GM18511 (cell line): ENCODE results near the gene VPREB3.

Experiments used
- ATAC-seq: cut with Tn5 transposase; IDR thresholded peaks from one replicate; pipeline ENCODE4 v1.9.1; 2021; ENCODE audit warnings: mild to moderate bottlenecking, moderate library complexity; ENCODE audit not compliant: unreplicated experiment

Gene VPREB3, protein sequence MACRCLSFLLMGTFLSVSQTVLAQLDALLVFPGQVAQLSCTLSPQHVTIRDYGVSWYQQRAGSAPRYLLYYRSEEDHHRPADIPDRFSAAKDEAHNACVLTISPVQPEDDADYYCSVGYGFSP

DNA sequence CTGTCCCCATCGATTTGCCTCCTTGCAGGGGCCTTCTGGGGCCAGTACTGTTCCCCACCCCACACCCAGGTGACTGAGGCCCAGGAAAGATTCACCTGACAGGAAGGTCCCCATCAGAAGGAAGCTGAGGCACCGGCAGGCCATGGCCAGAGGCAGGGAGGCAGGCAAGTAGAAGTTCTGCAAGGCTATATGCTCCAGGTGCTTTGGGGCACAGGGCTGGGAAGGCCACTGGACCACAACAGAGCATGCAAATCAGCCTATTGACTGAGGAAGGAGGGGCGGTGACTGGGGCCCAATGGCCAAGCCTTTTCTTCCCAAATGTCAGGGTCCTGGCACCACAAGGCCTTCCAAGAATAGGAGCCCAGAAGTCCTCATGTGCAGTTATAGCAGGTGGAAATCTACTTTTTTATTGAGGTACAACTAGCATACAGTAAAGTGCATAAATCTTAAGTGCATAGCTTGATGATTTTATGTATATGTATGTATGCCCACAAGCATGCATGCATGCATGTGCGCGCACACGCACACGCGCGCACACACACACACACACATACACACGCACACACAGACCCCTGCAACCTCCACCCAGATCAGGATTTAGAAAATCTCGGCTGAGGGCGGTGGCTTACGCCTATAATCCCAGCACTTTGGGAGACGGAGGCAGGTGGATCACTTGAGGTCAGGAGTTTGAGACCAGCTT, at the start of gene VPREB3:
VPREB3 (minus strand) TSS at position 206 of the 700 bp plus-strand sequence; CDS start at position 144, 62 bp downstream.
- ATAC-seq, result no peak

DNA sequence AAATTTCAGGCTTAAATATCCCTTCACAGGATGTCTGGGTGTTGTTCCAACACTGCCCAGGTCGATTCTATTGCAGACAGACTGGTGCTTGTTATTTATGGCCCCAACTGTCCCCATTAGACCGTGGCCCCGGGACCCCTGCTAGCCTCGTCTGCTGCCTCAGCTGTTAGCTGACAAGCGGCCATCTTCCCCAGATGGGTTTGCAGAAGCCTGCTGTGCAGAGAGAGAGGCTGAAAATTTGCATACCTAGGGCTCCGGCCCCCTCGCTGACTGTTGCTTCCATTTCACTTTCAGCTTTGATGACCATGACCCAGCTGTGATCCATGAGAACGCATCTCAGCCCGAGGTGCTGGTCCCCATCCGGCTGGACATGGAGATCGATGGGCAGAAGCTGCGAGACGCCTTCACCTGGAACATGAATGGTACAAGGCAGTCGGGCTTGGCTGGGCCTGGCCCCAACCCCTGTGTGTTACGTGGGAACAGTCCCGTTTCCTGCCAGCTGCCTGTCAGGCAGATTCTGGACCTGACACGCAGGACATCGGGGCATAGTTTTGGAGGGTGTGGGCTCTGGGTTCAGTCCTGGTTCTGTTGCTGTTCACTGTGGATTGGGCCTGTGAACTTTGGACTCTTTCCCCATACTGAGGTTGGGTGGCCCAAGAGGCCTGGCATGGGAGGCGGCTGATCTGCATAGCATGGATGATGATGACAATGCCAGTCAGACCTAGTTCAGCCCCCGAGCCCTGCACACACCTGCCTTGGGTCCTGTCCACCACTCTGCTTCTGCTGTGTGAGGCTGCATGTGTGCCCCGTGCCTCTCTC, 49.0 kb upstream of the VPREB3 start:
- no peak for ATAC-seq

DNA sequence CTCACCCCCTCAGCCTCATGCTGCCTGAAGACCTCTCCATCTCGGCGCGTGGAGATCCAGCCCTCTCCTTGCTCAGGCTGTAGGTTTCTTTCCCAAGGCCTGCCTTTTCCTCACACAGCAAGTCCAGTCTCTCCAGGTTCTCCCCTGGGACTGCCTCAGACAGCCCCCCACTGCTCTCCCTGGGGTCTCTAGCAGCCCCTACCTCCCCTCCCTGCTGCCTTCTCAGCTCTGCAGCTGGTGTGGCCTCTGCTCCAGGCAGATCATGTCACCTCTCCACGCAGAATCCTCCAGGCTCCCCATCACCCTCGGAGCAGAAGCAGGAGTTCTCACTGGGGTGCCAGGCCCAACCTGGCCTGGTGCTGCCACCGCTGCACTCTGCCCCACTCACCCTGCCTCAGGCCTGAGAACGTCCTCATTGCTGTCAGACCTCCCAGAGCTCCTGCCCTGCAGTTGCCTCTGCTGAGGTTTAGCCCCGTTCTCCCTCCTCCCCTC, 47.7 kb upstream of the VPREB3 start:
- ATAC-seq, result no peak

DNA sequence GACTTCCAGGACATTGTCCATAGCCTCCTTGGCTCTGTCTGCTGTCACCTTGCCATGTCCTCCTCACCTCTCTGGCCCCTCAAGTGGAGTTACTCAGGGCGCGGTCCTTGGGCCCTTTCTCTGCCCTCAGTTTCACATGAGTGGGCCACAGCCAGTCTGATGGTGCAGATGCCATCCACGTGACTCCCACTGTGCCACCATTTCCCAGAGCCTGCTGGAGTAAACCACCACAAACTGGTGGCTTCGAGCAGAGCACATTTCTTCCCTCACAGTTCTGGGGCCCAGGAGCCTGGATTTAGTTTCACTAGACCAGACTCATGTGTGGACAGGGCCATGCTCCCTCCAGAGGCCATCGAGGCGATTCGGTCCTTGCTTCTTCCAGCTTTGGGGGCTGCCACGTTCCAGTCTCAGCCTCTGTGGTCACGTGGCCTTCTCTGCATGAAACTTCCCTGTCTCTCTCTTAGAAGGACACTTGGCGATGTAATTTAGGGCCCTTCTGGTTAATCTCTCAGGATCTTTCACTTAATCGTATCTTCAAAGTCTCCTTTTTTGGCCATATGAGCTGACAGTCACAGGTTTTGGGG, 47.1 kb upstream of the VPREB3 start:
- no peak for ATAC-seq

DNA sequence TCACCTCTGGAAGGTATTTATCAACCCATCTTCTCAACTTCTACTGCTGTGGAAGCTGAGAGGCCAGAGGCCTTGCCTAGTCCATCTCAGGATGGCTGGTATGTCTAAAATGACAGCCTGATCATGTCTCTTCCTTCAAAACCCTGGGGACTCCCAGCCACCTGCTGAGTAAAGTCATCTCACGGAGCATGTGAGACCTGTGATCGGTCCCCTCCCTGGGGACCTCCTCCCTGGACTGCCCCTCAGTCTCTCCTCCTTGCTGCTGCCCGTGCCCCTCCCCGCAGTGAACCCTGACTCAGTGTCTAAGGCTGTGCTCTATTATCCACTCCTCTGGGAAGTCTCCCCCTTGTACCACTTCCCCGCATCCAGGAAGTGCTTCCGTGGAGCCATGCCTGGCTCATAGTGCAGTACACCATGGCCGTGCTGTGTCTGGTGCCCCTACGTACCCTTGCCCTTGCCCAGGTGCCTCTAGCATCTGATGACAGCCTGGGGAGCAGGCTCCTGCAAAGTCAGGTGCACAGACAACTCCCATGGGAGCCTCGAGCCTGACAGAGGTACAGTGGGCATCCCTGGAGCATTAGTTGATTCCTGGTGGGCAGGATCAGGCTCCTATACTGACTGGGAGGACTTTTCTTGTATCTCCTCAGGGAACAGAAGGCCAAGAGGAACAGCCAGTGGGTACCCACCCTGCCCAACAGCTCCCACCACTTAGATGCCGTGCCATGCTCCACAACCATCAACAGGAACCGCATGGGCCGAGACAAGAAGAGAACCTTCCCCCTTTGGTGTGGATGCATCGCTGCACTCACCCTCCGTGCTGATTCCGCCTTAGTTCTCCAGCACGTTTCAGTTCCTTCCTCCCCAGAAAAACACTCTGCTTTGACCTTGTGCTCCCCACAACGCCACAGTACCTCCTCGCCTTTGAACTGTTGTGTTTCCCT, 46.3 kb upstream of the VPREB3 start:
- peak; percentile 82 for ATAC-seq

DNA sequence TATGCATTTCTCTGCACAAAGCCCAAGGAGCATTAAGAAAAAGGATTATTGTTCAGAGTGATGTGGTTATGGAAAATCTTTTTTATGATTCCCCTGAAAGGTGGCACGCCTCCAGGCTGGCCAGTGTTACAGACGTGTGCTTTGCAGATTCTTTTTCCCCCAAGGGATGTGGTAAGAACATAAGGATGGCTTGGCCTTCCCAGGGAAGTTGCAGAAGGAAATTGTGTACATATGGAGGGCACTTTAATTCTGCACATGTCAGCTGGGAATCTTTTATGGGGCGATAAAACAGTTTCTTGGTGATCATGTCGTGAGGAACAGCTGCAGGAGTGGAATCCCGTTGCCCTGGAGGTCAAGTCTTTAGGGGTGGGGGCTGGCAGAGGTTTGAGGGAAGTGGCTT, 42.2 kb upstream of the VPREB3 start:
- ATAC-seq, result no peak

DNA sequence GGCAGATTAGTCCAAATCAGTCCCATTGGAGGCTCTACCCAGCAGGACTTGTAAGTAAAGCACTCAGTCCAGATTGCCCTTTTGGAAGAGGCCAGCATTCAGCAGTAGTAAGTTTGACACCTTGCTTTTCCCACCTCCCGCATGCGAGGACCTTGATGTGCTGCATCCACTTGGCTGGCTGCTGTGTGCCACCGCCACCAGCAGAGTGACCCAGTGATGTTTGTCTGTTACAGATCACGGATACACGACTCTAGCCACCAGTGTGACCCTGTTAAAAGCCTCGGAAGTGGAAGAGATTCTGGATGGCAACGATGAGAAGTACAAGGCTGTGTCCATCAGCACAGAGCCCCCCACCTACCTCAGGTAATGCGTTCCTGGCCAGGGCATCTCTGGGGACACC, 39.1 kb upstream of the VPREB3 start:
- no peak for ATAC-seq

DNA sequence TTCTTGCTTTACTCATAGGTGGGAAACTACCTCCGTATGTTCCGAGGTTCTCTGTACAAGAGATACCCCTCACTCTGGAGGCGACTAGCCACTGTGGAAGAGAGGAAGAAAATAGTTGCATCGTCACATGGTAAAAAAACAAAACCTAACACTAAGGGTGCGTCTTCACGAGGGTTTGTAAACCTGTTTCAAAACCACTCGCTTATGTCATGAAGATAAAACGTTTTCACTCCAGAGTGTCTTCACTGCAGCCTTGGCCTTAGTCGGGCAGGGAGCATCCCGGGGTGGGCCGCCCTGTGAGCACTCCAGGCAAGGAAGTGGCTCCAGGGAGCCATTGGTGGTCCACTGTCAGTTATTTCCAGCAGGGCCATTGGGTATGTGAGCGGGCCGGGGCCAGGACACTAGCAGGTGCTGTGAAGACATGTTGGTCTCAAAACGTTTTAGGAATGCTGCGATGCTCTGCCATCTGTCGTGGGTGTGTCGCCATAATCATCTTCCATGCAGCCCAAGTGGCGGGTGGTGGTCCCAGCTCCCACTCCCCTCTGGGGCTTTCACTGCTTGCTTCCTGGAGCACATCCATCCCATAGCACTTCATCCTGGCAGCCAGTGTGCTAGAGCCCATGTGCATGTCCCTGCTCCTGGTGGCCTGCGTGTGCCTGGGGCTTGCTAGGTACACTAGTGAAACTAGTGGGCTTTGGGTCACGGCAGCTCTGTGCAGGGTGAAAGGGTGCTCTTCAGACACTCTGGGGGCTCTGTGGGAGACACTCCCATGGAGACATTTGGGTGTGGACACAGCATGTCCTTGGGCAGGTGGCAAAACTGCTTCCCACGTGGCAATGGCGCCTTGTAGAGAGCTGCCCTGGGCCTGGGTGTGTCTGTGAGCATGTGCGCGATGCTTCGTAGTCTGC, 37.8 kb upstream of the VPREB3 start:
- ATAC-seq, result no peak

DNA sequence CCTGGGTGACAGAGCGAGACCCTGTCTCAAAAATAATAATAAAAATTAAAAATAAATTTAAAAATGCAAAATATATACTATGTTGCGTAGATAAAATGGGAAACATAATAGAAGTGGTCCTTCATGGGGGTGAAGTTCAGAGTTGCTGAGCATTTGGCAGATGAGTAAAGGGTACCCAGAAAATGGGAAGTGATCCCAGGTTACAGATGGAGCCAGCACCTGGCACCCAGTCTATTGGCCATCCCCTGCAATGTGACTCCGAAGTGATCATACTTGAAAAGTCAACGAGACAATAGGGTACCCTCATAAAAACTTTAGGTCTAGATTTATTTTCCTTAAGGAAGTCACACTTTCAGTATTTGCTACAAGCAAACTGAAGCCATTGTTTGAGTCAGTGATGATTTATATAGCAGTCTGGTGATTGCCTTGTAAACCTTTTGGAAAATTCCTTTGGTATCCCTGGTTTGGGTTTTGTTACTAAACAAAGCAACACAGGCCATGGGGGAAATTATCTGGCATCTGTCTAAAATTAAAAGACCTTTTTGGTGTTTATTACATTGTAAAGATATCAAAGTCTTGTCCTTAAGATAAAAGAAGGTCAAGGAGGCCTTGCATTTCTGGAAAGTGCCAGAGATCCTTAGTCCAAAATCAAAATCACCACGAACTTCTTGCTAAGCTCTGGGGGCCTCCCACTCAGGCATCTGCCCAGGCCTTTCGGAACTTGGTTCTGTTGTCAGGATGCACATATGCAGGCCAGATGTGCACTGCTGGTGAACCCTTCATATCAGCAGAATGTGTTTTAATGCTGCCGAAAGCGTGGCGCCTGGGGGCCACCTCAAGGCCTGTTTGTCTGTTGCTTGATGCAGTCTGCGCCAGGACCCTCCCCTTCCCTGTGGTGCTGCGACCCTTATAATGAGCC, 36.9 kb upstream of the VPREB3 start:
- no peak for ATAC-seq

DNA sequence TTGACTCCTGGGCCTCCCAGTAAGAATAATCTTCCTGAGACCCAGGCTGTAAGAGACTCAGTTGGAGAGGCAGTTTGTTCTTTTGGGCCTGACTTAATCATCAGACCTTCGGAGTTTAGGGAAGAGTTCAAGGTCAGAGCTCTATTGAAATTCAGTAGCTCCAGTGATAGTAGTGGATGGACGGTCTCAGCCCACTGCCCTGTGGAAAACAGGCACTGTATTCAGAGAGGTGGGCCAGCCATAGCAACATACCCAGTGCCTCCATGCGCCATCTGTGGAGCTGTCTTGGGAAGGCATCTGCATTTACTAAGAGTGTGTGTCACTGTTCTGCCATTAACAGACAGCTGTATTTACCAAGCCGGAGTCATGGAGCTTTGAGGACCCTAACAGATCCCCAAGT, 35.4 kb upstream of the VPREB3 start:
- no peak for ATAC-seq

DNA sequence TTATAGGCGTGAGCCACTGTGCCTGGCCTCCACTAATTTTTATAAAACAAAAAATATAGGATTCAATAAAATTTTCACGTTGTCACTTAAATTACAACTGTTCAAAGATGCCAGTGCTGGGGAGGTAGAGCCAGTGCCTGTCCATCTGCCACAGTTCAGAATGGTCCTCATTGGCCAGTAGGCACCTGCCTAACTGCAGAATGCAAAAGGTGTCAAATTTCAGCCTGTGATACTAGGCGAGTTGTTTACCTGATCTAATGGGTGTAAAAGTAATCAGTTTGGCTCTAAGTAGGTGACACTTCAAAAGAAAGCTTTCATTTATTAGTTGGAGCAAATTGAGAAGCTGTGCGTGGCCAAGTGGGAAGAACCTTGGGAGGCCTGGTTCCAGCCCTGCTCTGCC, 34.9 kb upstream of the VPREB3 start:
- ATAC-seq, result no peak

DNA sequence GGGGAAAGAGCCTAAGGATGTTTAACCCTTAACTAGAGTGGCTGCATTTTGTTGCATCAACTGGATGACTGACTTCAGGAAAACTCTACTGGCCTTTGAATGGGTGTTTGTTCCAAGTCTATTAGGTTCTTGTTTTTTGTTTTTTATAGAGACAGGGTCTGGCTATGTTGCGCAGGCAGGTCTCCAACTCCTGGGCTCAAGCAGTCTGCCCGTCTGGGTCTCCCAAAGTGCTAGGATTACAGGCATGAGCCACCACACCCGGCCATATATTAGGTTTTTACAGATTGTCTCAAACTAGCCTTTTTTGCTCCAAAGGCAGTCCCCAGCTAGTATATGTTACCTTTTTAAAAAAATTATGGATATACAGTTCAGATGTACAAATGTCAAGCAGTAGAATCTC, 33.7 kb upstream of the VPREB3 start:
- ATAC-seq, result no peak

DNA sequence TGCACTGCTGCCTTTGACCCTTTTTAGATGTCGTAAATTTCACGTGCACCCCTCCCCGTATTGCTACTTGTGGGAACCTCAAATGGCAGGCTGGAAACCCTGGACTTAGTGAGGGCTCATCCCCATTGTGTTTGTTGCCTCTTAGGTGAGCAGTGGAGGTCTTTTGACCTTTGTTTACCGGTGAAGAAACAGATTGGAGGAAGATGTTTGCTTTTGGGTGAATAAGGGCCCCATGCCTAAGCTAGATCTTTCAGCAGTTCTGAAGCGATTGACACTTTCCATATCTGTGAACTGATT, 33.3 kb upstream of the VPREB3 start:
- no peak for ATAC-seq

DNA sequence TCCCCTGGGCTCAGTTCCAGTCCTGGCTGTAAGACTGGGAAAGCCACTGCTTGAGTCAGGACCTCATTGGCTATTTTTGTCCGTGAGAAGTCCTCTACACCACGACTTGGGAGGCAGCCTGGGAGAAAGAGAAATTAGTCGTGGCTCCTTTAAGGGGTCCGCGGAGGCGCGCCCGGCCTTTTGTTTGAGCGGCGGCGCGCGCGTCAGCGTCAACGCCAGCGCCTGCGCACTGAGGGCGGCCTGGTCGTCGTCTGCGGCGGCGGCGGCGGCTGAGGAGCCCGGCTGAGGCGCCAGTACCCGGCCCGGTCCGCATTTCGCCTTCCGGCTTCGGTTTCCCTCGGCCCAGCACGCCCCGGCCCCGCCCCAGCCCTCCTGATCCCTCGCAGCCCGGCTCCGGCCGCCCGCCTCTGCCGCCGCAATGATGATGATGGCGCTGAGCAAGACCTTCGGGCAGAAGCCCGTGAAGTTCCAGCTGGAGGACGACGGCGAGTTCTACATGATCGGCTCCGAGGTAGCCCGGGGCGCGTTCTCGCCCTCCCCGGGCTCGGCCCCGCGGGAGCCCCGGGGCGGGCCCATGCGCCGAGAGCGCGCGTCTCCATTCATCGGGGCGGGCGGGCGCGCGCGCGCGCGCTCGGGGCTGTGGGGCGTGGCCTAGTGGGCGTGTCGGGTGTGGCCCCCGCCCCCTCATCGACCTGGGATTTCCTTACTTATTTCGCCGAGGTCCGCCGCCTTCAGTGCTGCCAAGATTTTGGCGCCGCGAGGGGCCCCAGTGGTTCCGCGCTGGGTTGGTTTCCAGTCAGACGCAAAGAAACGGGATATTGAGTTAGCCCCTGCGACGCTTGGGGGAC, 32.8 kb upstream of the VPREB3 start, which contains the start of gene SMARCB1:
SMARCB1 (plus strand) TSS at position 215 of the 848 bp plus-strand sequence; CDS start at position 419, 204 bp downstream.
- ATAC-seq, result peak; percentile 76

DNA sequence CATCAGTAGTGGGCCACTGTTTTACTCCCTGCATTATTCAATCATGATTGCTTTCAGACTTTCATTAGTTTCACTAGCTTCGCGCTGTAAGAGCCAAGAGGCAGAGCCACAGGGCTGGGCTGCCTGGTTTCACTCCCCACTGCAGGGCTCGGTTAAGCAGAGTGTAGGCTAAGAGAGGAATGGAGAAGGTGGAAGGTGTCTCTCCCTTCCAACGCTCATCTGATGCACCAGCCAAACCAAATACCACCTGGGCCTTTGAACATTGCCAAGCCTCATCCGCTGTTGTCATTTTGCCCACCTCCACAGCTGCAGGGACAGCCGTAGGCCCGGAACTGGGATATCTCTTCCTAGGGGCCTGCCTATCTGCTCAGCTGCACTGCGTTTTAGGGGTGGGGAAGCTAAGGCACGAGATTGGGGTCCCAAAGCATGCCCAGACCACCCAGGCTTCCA, 32.1 kb upstream of the VPREB3 start:
- no peak for ATAC-seq

DNA sequence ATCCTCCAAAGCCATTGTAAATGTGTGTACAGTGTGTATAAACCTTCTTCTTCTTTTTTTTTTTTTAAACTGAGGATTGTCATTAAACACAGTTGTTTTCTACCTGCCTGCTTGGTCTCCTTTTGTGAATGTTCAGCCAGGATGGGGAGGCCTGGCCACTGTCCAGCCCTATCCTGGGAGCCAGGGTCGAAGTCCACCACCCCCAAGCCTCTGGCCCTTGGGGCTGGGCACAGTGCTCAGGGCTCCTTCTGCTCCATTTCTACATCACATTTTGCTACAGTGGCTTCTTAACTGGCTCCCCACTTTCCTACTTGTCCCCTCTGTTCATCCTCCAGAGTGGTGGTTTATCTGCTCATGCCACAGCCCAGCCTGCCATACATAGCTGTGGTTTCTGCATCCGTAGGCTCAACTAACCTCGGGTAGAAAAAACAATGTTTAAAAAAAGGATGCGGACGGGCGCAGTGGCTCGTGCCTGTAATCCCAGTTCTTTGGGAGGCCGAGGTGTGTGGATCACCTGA, 30.0 kb upstream of the VPREB3 start:
- no peak for ATAC-seq
